NCI-H128 (cell line): ENCODE measurements around the gene SEPTIN1.

Experiments
- DNase-seq: peaks from one replicate; lab custom pipeline; 2025; ENCODE audit not compliant: unreplicated experiment; lab: John Stamatoyannopoulos, UW

SEPTIN1 gene

GRCh38 chr16:30377050-30377811, 5.1 kb downstream of the SEPTIN1 start:
- DNase-seq = no peak

DNA sequence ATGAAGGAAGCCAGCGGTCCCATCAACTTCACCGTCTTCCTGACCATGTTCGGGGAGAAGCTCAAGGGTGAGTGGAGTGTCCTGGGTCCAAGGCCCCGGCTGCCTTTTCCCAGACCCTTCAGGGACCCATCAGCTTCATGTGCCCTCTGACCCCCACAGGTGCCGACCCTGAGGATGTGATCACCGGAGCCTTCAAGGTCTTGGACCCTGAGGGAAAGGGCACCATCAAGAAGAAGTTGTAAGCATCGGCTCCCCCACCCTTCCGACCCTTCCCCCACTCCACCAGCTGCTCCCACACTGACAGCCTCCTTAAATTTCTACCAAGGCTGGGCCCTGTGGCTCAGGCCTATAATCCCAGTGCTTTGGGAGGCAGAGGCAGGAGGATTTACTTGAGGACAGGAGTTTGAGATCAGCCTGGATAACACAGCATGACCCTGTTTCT, 5.9 kb downstream of the SEPTIN1 start:
- no peak for DNase-seq

- DNase-seq = no peak
Observed at GRCh38 chr16:30375864-30376263, 6.5 kb downstream of the SEPTIN1 start.

GRCh38 chr16:30374538-30374937, 7.8 kb downstream of the SEPTIN1 start, which contains the start of gene MYL11:
Gene MYL11 (plus strand): TSS chr16:30374802. CDS start chr16:30374858, 56 bp downstream.
- DNase-seq = no peak

DNA sequence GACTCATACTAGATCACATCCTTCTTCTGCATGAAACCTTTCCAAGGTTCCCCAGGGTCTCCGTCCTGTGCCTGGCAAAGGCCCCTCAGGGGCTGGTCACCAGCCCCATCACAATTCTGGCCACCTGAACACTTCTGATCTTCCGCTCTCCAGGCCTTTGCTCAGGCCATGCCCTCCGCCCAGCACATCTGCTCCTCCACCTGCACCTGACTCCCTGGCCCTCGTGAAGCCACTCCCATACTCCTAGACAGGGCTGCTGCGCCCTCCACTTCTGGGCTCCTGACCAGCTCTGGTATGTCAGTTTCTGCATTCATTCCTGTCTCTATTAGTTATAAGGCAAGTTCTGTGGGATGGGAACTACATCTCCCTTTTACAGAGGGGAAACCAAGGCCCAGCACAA, 9.6 kb downstream of the SEPTIN1 start:
- DNase-seq = no peak

- DNase-seq = no peak
Observed at GRCh38 chr16:30372038-30372712, 10.2 kb downstream of the SEPTIN1 start.

DNA sequence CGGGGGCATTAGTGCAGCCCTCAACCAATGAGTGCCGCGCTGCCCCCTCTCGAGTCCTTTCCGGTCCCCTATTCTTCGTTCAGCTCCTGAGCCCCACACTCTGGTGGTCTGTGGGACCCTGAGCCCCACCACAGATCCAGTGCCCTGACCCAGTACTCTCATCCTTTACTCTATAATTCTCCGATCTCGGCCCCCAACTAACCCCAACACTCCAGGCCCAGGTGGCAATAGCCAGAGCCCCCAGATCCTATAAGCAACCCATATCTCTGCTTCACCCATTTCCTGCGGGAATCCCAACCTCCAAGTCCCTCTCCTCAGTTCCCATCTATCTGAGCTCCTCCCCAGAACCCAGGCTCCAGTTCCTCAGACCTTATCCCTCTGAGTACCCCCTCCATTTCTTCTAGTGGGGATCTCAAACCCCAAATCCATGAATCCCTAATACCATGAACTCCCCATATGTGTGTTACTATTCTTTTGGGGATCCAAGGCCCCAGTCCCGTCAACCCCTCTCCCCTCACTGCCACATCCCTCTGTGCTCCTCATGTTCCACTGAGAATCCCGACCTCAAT, 11.0 kb downstream of the SEPTIN1 start:
- no peak for DNase-seq

DNA sequence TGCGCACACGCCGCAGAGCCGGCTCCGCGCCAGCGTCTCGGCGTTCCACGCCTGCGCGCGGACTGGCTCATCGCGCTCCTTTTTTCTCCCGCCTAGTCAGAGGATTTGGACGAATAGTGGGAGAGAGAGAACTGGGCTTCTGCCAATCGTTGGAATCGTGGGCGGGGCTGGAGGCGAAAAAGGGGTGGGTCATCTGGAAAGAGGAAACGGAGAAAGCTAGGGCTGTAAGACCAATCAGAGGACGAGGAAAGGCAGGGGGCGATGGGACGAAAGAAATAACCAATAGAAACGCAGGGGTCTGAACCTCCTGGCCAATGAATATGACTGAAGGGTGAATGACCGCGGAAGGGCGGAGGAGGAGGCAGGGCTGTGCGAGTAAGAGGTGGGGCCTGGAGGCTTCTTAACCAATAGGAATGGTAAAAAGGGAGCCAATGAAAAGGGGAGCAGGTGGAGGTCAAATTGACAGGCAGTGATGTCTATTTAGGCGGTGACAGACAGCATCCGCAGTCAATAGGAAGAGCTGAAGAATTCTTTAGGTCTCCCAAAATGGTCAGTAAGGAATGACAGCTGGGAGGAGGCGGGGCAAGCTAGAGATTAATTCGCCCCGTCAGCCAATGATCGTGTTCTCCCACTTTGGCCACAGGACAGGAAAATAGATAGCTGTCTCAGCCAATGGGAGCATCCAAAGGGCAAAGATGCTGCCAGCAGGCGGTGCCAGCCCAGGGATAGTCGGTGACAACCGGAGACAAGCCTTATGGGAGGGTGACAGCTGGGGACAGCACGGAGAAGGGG, 11.7 kb downstream of the SEPTIN1 start, which contains the start of gene TBC1D10B:
Gene TBC1D10B (minus strand): TSS at position 39 of the 792 bp plus-strand sequence. CDS start 311 bp downstream, outside the sequence.
- DNase-seq = peak; percentile 98

- no peak for DNase-seq
Observed at GRCh38 chr16:30369938-30370455, 12.4 kb downstream of the SEPTIN1 start.

DNA sequence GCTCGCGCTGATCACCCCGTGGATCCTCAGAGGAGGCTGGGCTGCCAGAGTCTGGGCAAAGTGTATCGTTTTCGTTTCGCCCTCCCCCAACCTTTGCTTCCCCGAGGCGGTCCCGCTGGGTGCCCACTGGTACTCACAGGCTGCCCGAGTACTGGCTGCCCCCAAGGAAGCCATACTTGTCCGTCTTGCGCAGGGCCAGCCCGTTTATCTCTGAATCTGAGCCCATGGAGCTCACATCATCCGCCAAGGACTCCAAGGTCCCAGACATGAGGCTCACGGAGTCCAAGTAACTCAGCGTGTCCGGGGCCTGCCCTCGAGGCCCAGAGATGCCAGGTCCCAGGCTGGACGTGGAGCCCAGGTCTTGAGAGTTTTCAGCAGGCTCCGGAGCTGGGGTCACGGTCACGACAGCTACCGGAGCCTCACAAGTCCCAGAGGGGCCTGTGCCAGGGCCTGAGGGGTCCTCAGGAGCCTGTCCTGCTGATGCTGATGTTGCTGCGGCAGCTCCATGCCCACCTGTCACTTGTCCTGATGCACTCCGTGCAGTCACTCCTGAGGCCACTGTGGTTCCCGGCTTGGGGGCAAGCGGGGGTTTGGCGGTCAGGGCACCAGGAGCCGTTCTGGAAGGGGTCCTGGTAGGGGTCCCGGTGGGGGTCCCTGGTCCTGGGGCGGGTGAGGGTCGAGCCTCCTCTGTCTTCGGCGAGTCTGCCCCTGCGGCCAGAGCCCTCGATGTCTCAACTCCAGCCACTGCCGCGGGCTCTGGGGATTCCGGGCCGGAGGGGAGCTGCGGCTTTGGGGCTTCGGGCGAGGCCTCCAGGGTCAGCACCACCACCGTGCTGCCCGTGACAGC, 13.0 kb downstream of the SEPTIN1 start:
- DNase-seq = no peak

DNA sequence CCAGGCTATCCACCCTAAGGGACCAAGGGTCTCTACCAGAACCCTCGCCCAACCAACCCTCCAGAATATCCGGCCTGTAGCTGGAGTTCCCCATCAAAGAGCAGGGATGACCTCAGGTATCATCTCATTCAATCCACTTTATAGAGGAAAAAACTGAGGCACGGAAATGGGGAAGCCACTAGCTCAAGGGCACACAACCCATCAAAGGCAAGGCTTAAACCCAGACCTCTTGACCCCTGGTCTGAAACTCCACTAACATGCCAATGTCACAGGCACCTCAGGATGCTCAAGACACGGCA, 13.6 kb downstream of the SEPTIN1 start:
- DNase-seq = no peak

DNA sequence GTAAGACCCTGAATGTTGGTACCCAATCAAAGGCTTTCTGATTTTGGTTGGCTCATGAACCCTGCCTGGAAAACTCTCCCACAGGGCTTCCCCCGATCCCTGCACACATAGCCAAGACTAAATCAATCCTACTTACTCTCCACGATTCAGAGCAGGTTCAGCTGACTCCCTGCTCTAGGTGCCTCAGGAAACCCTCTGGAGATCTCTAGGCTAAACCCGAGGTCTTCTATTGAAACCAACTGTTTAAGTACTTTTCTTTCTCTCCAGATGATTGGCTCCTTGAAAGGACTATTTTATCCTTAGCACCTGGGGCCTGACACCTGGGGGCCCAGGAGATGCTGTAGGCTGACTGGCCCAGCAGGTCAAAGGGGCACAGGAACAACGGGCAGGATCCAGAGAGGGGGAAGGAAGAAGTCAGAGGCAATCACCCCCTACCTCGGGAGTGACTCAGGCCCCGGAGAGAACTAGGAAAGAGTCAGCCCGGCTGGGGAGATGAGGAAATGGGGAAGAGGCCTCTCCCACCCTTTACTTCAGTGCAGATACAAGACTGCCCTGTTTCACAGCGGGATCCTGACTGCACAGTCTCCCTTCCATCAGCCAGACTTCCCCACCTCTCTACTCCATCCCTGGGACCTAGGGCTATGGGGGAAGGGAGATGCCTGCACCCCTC, 14.1 kb downstream of the SEPTIN1 start:
- no peak for DNase-seq

GRCh38 chr16:30367349-30368009, 14.9 kb downstream of the SEPTIN1 start:
- DNase-seq = no peak

- DNase-seq = no peak
Observed at GRCh38 chr16:30366511-30366910, 15.8 kb downstream of the SEPTIN1 start.

DNA sequence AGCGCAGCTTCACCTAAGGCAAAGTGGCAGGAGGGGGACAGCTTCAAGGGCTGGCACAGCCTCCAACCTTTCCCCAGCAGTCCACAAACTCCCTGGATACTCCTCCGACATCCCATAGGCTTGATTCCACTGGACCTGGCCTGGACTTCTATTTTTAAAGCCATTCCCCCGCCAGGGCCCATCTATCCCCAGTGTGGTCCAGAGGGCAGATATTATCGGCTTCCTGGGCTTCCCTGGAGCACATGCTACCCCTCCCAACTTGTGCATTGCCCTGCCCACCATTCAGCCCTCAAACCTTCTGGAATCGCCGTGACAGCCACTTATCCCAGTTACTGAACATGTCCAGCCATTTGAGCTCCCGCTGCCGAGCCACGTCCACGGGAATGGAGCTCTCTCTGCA, 17.2 kb downstream of the SEPTIN1 start:
- DNase-seq = no peak

GRCh38 chr16:30361180-30361579, 21.2 kb downstream of the SEPTIN1 start:
- DNase-seq = no peak

- DNase-seq = no peak
Observed at GRCh38 chr16:30359871-30360170, 22.5 kb downstream of the SEPTIN1 start.

DNA sequence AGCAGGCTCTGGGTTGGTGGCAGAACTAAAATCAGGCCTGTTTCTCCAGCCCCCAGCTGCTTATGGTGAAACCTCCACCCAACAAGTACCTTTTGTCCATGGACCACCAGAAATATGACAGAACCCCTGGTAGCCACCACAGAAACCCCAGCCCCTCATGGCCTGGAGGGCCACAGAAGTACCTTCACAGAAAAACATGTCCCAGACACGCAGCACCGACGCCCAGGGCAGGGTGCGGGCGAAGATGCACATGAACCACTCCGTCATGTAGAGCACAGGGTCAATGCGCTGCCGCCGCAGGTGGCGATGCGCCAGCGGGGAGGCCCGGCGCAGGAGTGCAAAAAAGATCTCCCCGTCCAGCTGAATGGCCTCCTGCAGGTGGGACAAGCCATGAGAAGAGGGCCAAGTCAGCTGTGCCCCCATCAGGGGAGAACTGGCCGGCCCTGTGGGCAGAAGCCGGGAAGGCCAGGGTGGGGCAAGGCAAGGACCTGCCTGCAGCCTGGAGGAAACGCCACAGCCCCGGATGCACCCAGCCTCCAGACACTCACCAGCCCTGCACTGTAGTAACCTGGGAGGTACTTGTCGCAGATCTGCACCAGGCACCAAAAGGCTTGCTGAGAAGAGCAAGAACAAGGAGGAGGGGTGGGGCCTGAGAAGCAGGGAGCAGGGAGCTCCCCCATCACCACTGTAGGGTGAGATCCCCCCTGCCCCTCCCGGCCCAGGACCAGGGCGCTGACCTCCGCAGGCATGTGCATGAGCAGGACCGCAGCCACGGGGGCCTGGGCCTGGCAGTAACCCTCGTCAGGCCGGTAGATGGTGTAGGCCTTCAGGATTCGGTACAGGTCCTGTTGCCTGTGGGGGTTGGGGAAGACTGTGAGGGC, 23.1 kb downstream of the SEPTIN1 start:
- no peak for DNase-seq
